PC-3 (cell line): Measurements from ENCODE around the gene STXBP5.

Source experiments
- EZH2 ChIP-seq: fragments of 300-600 bp; sonication (generic); IDR thresholded peaks from one replicate; pipeline ENCODE4 v1.6.1; 2017; ENCODE audit warnings: antibody characterized with exemption, mild to moderate bottlenecking, low read length; ENCODE audit not compliant: unreplicated experiment
- EZH2phosphoT487 ChIP-seq: fragments of 300-600 bp; sonication (generic); IDR thresholded peaks from 2 replicates; pipeline ENCODE4 v1.6.1; 2018; ENCODE audit warnings: mild to moderate bottlenecking, antibody characterized with exemption, low read length, borderline replicate concordance
- TF ChIP-seq, protein P1 (sequence below): fragments of 300-600 bp; sonication (generic); conservative IDR thresholded peaks from 2 replicates; pipeline ENCODE4 v1.5.1; 2017; ENCODE audit warnings: antibody characterized with exemption, low read depth, mild to moderate bottlenecking, low read length

DNA sequence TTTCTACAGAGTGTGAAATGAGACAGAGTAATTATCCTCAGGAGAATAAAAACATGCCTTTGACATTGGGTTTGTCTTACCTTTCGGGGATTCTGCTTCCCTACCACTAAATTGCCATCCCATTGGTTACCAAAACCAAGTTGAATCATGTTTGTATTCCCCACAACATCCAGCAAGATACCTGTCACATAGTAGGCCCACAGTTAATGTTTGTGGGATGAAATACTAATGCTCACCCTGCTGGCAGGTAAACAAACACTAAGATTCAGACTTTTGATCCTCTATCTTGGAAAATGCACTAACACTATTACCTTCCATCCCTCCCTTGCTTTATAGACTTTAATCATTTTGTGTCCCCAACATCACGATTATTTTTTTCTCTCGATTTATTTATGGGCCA is 8.2 kb upstream of the STXBP5 start:
- TF ChIP-seq, protein P1, sequence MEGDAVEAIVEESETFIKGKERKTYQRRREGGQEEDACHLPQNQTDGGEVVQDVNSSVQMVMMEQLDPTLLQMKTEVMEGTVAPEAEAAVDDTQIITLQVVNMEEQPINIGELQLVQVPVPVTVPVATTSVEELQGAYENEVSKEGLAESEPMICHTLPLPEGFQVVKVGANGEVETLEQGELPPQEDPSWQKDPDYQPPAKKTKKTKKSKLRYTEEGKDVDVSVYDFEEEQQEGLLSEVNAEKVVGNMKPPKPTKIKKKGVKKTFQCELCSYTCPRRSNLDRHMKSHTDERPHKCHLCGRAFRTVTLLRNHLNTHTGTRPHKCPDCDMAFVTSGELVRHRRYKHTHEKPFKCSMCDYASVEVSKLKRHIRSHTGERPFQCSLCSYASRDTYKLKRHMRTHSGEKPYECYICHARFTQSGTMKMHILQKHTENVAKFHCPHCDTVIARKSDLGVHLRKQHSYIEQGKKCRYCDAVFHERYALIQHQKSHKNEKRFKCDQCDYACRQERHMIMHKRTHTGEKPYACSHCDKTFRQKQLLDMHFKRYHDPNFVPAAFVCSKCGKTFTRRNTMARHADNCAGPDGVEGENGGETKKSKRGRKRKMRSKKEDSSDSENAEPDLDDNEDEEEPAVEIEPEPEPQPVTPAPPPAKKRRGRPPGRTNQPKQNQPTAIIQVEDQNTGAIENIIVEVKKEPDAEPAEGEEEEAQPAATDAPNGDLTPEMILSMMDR, result no peak
- TF ChIP-seq EZH2, result no peak
- no peak for TF ChIP-seq EZH2phosphoT487
